RPMI7951 (cell line): ENCODE results near the gene MTA3. TPM values are rescaled to one million over a fixed set of nuclear protein-coding genes. Genes with fewer than 3 reads are reported as not detected.
"Not testable (repeated sequence)": the region's sequence is repeated elsewhere in the genome, so short reads cannot be mapped to it uniquely, and the experiment has no call there.

ENCODE experiments used
- DNase-seq: peaks from one replicate; pipeline ENCODE4 v3.0.0-alpha.2; 2012; ENCODE audit warnings: low read depth
- total RNA-seq: library from RNA; depleted of rRNA; stranded (reverse); fragments of >200 nt; shearing (Covaris generic); gene quantifications from 2 replicates; pipeline ENCODE4 v1.2.3, GENCODE V29; 2014

Gene MTA3
- total RNA-seq, 1 experiment from 2014 or later: 28.0 TPM

DNA sequence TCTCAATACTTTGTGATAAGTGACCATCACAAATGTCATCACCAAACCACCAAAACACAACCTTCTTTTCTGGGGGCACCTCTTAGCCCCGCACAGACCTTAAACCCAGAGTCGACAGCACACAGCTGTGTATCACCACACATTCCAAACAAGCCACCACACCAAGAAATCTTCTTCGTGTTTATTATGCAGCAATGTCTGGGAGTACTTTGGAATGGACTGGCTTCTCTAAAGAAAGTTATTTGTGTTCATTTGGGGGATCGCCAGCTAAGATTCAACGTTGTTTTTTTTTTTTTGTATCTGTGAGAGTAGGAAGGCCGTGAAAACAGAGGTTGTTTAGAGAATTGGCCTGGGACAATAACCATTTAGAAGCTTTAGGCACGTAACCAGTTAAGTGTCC, 1.1 kb upstream of the MTA3 start:
- DNase-seq: peak; percentile 14

DNA sequence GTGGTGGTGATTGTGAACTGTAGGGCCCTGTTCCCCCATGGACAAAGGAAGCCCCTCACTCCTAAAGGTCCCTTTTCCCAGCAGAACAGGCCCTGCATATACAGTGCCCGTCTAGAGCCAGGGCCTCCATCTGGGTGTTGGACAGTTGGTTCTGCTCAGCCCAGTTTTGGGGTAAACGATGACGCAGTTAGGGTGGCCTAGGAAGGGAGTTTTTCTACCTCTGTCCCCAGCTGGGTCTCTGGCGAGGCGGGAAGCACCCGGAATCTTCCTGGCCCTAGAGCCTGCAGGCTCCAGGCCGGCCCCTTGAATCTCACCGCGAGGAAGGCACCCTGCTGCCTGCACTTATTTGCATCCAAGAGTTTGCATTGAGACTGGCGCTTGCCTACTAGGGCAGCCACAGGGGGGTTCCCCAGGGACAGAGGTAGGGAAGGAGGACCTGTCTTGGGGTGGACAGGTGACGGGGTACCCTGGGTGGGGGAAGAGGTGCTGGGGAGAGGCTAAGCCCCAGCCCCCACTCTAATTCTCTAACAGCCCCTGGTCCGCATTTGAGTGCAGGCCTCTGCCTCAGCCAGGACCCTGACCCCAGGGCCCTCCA, 529 bp upstream of the MTA3 start:
- peak; percentile 3 for DNase-seq

DNA sequence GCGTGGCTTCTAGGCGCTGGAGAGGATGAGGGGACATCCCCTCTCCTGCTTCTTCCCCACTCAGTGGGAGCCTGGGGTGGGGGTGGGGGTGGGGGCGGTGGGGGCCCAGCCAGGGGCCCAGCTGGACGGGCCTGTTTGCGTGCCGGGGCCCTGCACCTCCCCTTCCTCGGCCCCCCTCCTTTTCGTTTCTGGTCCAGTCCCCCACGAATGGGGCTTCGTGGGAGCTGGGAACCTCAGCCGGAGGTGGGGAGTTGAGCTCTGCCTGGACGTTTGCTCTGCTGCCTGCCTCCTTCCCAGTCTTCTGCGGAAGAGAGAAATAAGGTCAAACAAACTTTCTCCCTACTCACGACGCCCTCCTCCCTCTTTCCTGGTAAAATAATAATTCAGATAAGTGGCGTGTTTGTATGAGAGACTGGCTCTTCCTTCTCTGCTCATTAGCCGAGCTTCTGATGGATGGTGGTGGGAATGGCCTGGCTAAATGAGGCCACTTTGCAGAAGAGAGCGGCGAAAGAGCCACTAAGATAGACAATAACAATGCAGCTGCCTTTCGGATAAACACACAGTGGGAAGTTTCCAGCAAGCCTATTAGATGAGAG, 782 bp downstream of the MTA3 start:
- peak; percentile 29 for DNase-seq

DNA sequence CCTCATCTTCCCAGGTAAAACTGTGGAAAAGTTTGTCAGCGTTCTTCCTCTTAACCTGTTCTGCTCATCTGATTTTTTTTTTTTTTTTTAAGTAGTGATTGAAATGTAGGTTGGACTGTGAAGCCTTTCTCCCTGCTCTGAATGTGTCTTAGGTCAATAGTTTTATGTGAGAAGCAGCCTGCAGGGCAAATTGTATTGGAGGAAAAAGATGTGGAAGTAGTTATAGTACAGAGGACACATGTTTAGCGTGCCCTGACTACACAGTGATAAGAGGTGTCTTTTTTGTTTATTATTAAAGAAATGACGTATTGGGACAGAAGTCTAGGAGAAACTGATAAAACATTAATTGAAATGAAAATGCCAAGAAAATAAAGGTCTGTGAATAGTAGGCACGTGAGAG, 1.5 kb downstream of the MTA3 start:
- DNase-seq: peak; percentile 25

GRCh38 chr2:42572297-42573081, 4.1 kb downstream of the MTA3 start:
- no peak for DNase-seq

GRCh38 chr2:42573256-42573655, 4.8 kb downstream of the MTA3 start:
- no peak for DNase-seq

- no peak for DNase-seq
Measured at GRCh38 chr2:42575458-42576064, 7.1 kb downstream of the MTA3 start.

GRCh38 chr2:42578621-42579020, 10.2 kb downstream of the MTA3 start:
- DNase-seq: no peak

DNA sequence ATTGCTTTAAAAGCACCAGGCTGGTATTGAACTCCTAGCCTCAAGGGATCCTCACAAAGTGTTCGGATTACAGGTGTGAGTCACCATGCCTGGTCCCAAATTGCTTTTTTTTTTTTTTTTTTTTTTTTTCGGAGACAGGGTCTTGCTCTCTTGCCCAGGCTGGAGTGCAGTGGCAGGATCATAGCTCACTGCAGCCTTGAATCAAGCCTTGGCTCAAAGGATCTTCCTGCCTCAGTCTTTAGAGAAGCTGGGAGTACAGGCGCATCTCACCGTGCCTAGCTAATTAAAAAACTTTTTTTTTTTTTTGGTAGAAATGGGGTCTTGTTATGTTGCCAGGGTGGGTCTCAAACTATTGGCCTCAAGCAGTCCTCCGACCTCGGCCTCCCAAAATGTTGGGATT, 12.8 kb downstream of the MTA3 start:
- no peak for DNase-seq

- not testable (repeated sequence) for DNase-seq
Measured at GRCh38 chr2:42584628-42585027, 16.2 kb downstream of the MTA3 start.

- DNase-seq: no peak
Measured at GRCh38 chr2:42585779-42586178, 17.3 kb downstream of the MTA3 start.

GRCh38 chr2:42587526-42588117, 19.2 kb downstream of the MTA3 start:
- no peak for DNase-seq

DNA sequence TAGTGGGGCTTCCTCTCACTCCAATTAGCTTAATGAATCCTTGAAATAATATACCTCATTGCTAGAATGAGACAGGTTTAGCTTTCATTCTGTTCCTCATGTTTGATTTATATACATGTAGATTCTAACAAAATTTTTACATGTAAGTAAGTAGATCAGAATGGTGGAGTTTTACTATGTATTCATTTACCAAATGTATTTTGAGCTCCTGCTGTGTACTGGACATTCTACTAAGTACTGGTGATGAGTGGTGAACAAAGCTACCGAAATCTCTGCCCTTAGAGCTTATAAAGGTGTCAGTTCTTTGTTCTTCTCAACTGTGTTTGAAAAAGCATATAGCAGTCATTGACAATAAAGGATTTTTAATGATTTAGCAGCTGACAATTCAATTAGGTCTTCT, 19.7 kb downstream of the MTA3 start:
- no peak for DNase-seq

DNA sequence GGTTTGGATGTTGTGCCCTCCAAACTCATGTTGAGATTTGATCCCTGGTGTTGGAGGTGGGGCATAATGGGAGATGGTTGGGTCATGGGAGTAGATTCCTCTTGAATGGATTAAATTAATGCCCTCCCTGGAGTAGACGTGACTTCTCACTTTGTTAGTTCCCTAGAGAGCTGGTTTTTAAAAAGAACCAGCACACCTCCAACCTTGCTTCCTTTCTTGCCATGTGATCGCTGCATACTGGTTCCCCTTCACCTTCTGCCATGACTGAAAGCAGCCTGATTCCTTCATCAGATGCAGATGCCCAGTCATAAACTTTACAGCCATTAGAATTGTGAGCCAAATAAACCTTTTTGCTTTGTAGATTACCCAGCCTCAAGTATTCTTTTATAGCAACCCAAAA, 21.7 kb downstream of the MTA3 start:
- DNase-seq: no peak

DNA sequence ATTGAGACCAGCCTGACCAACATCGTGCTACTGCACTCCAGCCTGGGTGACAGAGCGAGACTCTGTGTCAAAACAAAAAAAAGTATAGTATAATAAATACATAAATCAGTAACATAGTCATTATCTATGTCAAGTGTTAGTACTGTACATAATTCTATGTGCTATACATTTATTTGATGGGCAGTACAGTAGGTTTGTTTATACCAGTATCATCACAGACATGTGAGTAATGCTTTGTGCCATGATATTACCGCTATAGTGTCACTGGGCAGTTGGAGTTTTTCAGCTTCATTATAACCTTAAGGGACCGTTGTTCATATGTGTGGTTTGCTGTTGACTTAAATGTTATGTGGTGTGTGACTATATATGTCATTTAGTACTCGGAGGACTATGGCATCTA, 24.9 kb downstream of the MTA3 start:
- DNase-seq: no peak

GRCh38 chr2:42598656-42599055, 30.2 kb downstream of the MTA3 start:
- DNase-seq: no peak

DNA sequence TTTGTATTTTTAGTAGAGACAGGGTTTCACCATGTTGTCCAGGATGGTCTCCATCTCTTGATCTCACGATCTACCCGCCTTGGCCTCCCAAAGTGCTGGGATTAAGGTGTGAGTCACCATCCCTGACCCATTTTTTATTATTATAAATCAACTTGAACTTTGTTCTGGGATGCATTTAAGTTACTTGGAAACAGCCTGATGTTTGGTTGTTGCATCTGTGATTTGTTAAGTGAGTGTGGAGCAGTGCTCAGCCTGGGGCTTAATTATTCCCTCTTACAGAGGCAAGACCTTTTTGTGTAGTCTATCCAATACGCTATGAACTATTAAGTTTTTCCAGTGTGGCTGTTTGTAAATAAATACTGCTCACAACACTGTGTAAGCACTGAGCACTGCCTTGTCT, 32.6 kb downstream of the MTA3 start:
- DNase-seq: no peak

DNA sequence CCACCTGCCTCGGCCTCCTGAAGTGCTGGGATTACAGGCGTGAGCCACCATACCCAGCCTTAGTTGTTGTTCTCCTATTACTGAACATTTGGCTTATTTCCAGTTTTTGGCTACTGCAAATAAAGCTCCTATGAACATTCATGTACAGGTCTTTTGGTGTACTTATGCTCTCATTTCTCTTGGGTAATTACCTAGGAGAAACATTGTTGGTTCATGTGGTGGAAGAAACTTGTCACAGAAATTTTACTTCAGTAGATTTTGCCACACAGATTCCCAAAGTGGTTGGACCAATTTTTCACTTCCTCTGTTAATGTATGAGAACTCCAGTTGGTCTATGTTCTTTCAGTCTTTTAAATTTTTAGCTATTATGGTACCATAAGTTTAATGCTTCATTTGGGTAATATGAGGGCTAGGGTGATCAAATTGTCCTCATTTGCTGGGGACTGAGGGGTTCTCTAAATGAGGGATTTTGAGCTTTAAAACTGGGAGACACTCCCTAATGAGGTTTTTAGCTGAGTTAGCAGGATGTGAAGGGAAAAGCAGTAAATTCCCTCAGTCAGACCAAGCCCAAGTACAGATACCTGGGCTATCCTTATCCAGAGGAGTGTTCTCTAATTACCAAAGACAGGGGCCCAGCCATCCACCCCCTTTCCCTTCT, 33.9 kb downstream of the MTA3 start:
- no peak for DNase-seq

- no peak for DNase-seq
Measured at GRCh38 chr2:42602876-42603219, 34.4 kb downstream of the MTA3 start.

GRCh38 chr2:42604341-42604867, 36.0 kb downstream of the MTA3 start:
- DNase-seq: not testable (repeated sequence)

- not testable (repeated sequence) for DNase-seq
Measured at GRCh38 chr2:42606166-42606565, 37.7 kb downstream of the MTA3 start.
